Smooth muscle cell (in vitro differentiated cells): Measurements from ENCODE around the gene AGPS. TPM values are rescaled to one million over a fixed set of nuclear protein-coding genes. Genes with fewer than 3 reads are reported as not detected.
"Not testable (repeated sequence)": the region's sequence is repeated elsewhere in the genome, so short reads cannot be mapped to it uniquely, and the experiment has no call there.

Experiments used
- DNase-seq: peaks from one replicate; lab custom pipeline; 2025; ENCODE audit not compliant: unreplicated experiment; lab: John Stamatoyannopoulos, UW
- H2AFZ ChIP-seq: fragments of 200-600 bp; sonication (generic); 2 replicates; pipeline ENCODE4 v1.6.0; 2016; ENCODE audit warnings: antibody characterized with exemption, low read depth, mild to moderate bottlenecking
- H3F3A ChIP-seq: fragments of 200-600 bp; sonication (generic); 2 replicates; pipeline ENCODE4 v1.6.0; 2017; ENCODE audit warnings: antibody characterized with exemption, low read depth
- H3K27ac ChIP-seq: fragments of 200-600 bp; sonication (generic); 2 replicates; pipeline ENCODE4 v1.5.1; 2016; ENCODE audit warnings: low read depth, mild to moderate bottlenecking
- H3K27me3 ChIP-seq: fragments of 200-600 bp; sonication (generic); 2 replicates; pipeline ENCODE4 v1.6.1; 2016; ENCODE audit warnings: low read depth, mild to moderate bottlenecking
- H3K36me3 ChIP-seq: fragments of 200-600 bp; sonication (generic); 2 replicates; pipeline ENCODE4 v1.5.1; 2016; ENCODE audit warnings: low read depth
- H3K4me1 ChIP-seq: fragments of 200-600 bp; sonication (generic); 2 replicates; pipeline ENCODE4 v1.5.1; 2016; ENCODE audit warnings: low read depth
- H3K4me2 ChIP-seq: fragments of 200-600 bp; sonication (generic); 2 replicates; pipeline ENCODE4 v1.6.0; 2016; ENCODE audit warnings: mild to moderate bottlenecking
- H3K4me3 ChIP-seq: fragments of 200-600 bp; sonication (generic); 2 replicates; pipeline ENCODE4 v1.5.1; 2016; ENCODE audit warnings: mild to moderate bottlenecking
- H3K79me2 ChIP-seq: fragments of 200-600 bp; sonication (generic); 2 replicates; pipeline ENCODE4 v1.6.0; 2016; ENCODE audit warnings: low read depth, mild to moderate bottlenecking
- H3K9ac ChIP-seq: fragments of 200-600 bp; sonication (generic); 2 replicates; pipeline ENCODE4 v1.6.0; 2016; ENCODE audit warnings: low read depth
- H3K9me3 ChIP-seq: fragments of 200-600 bp; sonication (generic); replicated peaks from 2 replicates; pipeline ENCODE4 v1.5.1; 2016; ENCODE audit warnings: low read depth
- H4K20me1 ChIP-seq: fragments of 200-600 bp; sonication (generic); 2 replicates; pipeline ENCODE4 v1.6.0; 2016; ENCODE audit warnings: low read depth
- CTCF ChIP-seq: fragments of 200-600 bp; sonication (generic); IDR thresholded peaks from 2 replicates; pipeline ENCODE4 v1.5.1; 2017; ENCODE audit warnings: borderline replicate concordance, mild to moderate bottlenecking, antibody characterized with exemption; ENCODE audit not compliant: insufficient read depth, poor library complexity, severe bottlenecking
- WGBS: methylation state at CpG from one replicate; pipeline ENCODE4 v1.1.7; 2016; ENCODE audit warnings: low lambda C conversion rate; 5-methylcytosine and 5-hydroxymethylcytosine counted together
- polyA plus RNA-seq: library from polyadenylated mRNA; unstranded; fragments of >200 nt; fragmentation: Nextera tagmentation; extraction: Ambion mirVana; gene quantifications from 2 replicates; pipeline ENCODE4 v1.2.1, GENCODE V29; 2016
- total RNA-seq: library from RNA; depleted of rRNA; stranded (reverse); fragments of >200 nt; gene quantifications from 2 replicates; pipeline ENCODE4 v1.2.3, GENCODE V29; 2014

Gene AGPS
- total and polyA plus RNA-seq, 2 experiments from 2014 or later, result 19.5 to 41.4 TPM

- Histone ChIP-seq H3K4me3 (no peak overlapping the region), H3K27ac (peak overlapping the region; percentile 25), H2AFZ (no peak overlapping the region), H3K9ac (no peak overlapping the region), H3F3A (no peaks in the 10 kb centered on the region), H3K9me3 (peaks cover 10% of the 10 kb centered on the region), H3K27me3 (no peaks in the 10 kb centered on the region), H3K4me1 (no peaks in the 10 kb centered on the region), H4K20me1 (no peaks in the 10 kb centered on the region), H3K4me2 (no peak overlapping the region), H3K79me2 (peaks cover 92% of the 10 kb centered on the region), H3K36me3 (peaks cover 33% of the 10 kb centered on the region)
- DNase-seq, result no peak
- 68% methylated on average over 2 of the region's 2 CpGs for WGBS
- TF ChIP-seq CTCF, result no peak
Measured at GRCh38 chr2:177429688-177430325, 37.2 kb downstream of the AGPS start.

GRCh38 chr2:177430411-177430810 is 37.8 kb downstream of the AGPS start:
- no peak overlapping the region for H3K27ac ChIP-seq
- H3K27me3 ChIP-seq, result no peaks in the 10 kb centered on the region
- no peak overlapping the region for H3K9ac ChIP-seq
- no peak overlapping the region for H3K4me2 ChIP-seq
- WGBS, result 81% methylated on average over 4 of the region's 4 CpGs
- peaks cover 90% of the 10 kb centered on the region for H3K79me2 ChIP-seq
- H4K20me1 ChIP-seq, result peaks cover 3% of the 10 kb centered on the region
- H3K9me3 ChIP-seq, result peaks cover 10% of the 10 kb centered on the region
- TF ChIP-seq CTCF, result no peak
- peaks cover 33% of the 10 kb centered on the region for H3K36me3 ChIP-seq
- DNase-seq, result no peak
- H2AFZ ChIP-seq, result no peak overlapping the region
- H3K4me3 ChIP-seq, result no peak overlapping the region
- H3K4me1 ChIP-seq, result no peaks in the 10 kb centered on the region
- no peaks in the 10 kb centered on the region for H3F3A ChIP-seq

- not testable (repeated sequence) for H3K4me1 ChIP-seq, H3K9me3 ChIP-seq, H3F3A ChIP-seq, H3K4me2 ChIP-seq, DNase-seq, H3K4me3 ChIP-seq, H3K9ac ChIP-seq, H2AFZ ChIP-seq, H3K27me3 ChIP-seq, H4K20me1 ChIP-seq, H3K27ac ChIP-seq
- H3K79me2 ChIP-seq, result peaks cover 87% of the 10 kb centered on the region
- H3K36me3 ChIP-seq, result peaks cover 33% of the 10 kb centered on the region
- 97% methylated on average over 12 of the region's 12 CpGs for WGBS
Measured at GRCh38 chr2:177431111-177431725, 38.6 kb downstream of the AGPS start.

GRCh38 chr2:177432703-177433102 is 40.1 kb downstream of the AGPS start:
- Histone ChIP-seq H3K9ac (no peak overlapping the region), H3K79me2 (peaks cover 72% of the 10 kb centered on the region), H3K4me1 (no peaks in the 10 kb centered on the region), H2AFZ (no peak overlapping the region), H3F3A (no peaks in the 10 kb centered on the region), H3K27ac (no peak overlapping the region), H3K4me3 (no peak overlapping the region), H3K9me3 (peaks cover 4% of the 10 kb centered on the region), H3K4me2 (no peak overlapping the region), H4K20me1 (peaks cover 3% of the 10 kb centered on the region), H3K27me3 (no peaks in the 10 kb centered on the region), H3K36me3 (peaks cover 26% of the 10 kb centered on the region)
- DNase-seq, result no peak
- 90% methylated on average over 1 of the region's 1 CpG for WGBS
- no peak for TF ChIP-seq CTCF
